NCI-H446 (cell line): ENCODE data around the gene OCA2.

Source experiments
- DNase-seq, 2 experiments: peaks; one replicate each; lab custom pipeline; 2025; lab: John Stamatoyannopoulos, UW

The OCA2 gene

GRCh38 chr15:27846722-27847395 is 252.3 kb downstream of the OCA2 start:
- DNase-seq: no peak

DNA sequence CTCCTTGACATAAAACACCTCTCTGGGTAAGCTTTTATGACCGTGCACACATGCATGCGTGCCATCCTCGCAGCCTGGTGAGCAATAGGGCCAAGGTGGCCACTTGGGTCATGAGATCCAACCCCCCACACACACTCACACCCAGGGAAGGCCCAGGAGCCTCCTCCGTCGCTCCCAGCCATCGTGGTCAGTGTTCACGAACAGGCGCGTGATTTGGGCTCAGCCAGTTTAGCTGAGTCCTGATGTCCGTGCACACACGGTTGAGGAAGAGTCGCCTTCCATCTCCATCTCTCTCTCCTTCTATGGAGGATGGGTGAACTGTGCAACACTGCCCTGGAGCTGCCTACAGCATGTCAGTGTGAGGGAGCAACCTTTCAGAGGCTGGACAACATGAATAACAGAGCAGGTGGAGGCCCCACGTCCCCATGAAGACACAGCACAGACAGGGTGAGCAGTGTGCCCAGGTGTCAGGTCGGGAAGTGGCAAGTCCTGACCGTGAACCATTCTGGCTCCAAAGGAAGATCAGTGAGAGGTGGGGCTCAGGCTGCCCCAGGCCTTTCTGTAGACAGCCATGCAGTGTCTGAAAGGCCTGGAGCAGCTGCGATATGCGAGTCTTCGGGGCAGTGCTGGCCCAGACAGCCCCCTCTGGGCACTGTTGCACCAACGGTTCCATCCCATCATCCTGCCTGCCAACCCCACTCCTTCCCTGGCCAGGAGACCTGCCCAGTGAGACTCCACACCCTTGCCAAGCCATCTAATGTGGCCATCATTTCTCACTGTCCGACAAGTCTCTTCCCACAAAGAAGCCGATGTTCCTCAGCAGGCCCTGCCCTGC is 253.4 kb downstream of the OCA2 start:
- no peak for DNase-seq

DNA sequence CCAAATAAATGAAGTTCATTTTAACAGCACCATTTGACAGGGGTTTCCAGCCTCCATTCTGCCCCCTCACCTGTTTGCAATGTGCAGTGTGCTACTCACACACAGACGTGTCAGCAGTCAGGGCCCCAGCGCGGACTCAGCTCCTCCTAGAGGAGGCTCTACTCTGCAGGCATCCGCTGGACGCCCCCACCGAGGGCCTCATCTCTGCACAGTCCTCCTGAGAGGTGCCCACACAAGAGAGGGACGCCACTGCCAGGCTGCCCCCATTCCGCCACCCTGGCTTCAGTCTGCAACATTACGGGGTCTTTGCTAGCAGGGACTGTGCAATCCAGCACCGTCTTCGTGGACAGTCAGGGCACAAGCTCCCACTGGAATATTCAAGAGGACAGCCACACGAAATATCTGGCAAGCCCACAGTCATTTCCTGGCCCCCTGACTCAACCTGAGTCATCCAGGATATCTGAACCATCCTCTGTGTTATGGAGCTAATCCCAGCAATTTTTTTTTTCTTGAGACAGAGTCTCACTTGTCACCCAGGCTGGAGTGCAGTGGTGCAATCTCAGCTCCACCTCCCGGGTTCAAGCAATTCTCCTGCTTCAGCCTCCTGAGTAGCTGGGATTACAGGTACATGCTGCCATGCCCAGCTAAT is 255.0 kb downstream of the OCA2 start:
- no peak for DNase-seq

DNA sequence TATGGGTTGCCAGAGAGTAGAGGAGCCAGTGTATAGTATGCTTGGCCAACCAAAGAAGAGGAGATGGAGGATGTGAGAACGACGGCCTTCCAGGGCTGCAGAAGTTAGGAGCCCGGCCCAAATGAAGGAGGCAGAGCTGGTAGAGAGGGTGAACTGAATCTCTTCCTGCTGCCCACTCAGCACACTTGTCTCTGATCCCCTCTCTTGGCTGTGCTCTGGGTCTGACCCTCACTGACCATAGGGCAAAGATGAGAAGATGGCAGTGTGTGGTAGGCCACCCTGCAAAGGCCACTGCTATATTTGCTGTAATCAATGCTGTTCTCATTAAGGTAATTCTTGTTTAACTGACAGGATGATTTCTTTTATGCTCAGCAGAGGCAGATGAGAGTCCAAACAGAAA is 256.0 kb downstream of the OCA2 start:
- no peak for DNase-seq

DNA sequence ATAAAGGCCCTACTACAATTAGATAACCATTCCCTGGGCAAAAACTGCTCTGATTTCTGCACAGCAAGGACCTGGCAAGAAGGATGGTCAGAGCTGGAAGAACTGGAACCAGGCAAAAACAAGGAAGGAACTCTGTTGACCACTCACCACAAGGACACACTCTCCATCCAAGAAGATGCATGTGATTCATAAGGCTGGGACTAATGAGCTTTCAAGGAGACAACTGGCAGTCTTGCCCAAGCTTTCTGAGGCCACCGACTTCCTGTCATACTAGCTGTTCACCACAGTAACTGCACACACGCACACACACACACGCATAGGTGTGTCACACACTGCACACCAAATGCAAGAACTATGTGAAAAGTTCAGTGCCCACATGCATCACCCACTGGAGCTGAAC is 256.6 kb downstream of the OCA2 start:
- no peak for DNase-seq

GRCh38 chr15:27835233-27835939 is 263.7 kb downstream of the OCA2 start:
- no peak for DNase-seq

- DNase-seq: no peak
Measured at GRCh38 chr15:27834684-27835083, 264.4 kb downstream of the OCA2 start.

DNA sequence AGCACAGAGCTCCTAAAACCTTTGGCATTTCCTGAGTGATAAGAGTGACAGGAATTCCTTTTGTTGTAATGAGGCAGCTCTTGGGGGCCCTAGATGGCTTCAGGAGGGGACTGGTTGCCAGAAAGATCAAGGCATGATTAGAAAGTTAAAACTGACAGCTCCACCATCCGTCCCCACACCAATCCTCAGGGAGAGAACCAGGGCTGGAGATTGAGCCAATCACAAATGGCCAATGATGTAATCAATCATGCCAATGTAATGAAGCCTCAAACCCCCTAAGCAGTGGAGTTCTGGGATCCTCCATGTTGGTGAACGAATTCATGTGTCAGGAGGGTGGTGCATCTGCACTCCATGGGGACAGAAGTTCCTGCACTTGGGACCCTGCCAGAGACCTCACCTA is 265.1 kb downstream of the OCA2 start:
- no peak for DNase-seq

GRCh38 chr15:27833178-27833577 is 265.9 kb downstream of the OCA2 start:
- DNase-seq: no peak

- DNase-seq: no peak
Measured at GRCh38 chr15:27832237-27832596, 266.9 kb downstream of the OCA2 start.

- DNase-seq: no peak
Measured at GRCh38 chr15:27831384-27832236, 267.5 kb downstream of the OCA2 start.

GRCh38 chr15:27828746-27829145 is 270.4 kb downstream of the OCA2 start:
- no peak for DNase-seq

GRCh38 chr15:27826902-27827714 is 272.0 kb downstream of the OCA2 start:
- no peak for DNase-seq

DNA sequence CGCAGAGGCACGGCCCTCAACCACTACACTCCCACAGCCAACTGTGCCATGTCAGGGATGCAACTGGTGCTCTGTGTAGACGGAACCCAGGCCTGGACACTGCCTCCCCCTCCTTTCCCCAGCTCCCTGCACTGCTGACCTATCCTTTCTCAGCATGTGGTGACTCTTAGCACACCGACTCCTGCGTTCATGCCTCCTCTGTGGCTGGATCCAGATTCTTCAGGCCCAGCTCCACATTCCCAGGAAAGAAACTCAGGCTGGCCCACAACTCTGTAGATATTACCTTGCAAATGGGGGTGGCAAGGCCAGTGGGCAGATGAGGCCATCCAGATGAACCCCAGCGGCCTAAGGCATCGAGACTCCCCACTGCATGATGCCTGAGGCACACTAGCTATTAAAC is 272.7 kb downstream of the OCA2 start:
- no peak for DNase-seq

DNA sequence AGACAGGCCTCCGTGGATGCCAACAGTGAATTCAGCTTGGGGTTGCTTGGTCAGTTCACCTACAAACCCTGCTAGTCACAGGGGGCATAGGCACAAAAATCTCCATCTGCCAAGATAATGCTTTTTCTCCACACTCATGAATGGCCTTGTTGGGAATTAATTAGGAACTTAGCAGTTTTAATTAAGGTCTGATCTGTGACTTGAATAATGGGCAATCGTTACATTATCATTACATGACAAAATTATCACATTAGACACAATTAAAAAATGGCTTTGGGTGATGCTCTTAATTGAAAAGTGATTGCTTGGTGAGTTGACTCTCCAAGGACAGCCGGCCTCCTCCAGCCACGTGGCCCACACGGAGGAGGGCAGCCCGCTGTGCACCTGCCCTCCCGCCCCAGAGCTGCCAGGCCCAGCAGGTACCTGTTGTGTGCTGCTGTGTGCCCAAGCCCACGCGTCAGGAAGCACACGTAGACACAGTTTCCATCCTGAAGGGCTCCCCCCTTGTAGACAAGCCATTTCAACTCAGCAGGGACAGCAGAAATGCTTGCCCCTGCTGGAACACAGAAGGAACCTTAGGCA is 274.2 kb downstream of the OCA2 start:
- no peak for DNase-seq

- no peak for DNase-seq
Measured at GRCh38 chr15:27821273-27821672, 277.8 kb downstream of the OCA2 start.

DNA sequence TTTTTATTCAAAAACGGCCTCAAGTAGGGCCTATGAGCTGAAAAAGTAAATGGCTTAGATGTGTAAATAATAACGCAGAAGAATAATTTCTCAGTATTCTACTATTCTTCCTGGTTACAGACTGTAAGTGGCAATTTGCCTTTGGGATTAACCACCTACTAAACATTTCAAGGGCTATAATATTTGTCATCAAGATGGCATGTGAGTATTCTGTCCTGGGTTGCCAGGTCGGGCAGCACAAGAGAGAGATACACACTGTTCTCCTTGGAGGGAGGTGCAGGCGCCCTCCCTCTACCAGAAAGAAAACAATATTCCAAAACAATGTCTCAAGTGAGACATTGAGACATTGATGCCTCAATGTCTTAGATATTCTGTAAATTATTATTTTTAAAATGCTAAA is 278.4 kb downstream of the OCA2 start:
- no peak for DNase-seq

DNA sequence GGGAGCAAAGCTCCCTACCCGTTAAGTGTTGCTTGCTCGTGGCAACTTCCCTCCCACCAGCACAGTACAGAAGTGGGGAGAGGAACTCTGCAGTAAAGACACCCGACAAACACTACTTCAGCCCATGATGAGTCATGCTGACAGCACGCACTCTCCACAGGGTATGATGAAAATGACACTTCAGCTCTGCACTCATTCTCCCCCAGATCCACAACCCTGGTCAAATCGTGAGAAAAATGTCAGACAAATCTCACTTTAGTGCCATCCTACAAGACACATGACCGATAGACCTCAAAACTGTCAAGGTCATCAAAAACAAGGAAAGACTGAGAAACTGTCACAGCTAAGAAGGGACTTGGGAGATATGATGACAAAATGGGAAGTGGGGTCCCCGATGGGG is 278.9 kb downstream of the OCA2 start:
- no peak for DNase-seq

- no peak for DNase-seq
Measured at GRCh38 chr15:27817258-27817657, 281.9 kb downstream of the OCA2 start.

GRCh38 chr15:27816790-27817189 is 282.3 kb downstream of the OCA2 start:
- no peak for DNase-seq
